Endothelial cell (in vitro differentiated cells): ENCODE data around the gene MPC1L. TPM values are rescaled to one million over a fixed set of nuclear protein-coding genes. Genes with fewer than 3 reads are reported as not detected.
"Not testable (repeated sequence)": the region's sequence is repeated elsewhere in the genome, so short reads cannot be mapped to it uniquely, and the experiment has no call there.

ENCODE experiments used
- DNase-seq: peaks from one replicate; pipeline ENCODE4 v3.0.0; 2021; ENCODE audit warnings: low spot score
- H3K27ac Mint-ChIP-seq: one replicate; pipeline ENCODE4 v1.8.0; 2021; ENCODE audit warnings: mixed read lengths, inconsistent platforms; ENCODE audit not compliant: unreplicated experiment
- H3K27me3 Mint-ChIP-seq: one replicate; pipeline ENCODE4 v1.8.0; 2021; ENCODE audit warnings: mild to moderate bottlenecking, moderate library complexity, mixed read lengths, inconsistent platforms; ENCODE audit not compliant: unreplicated experiment
- H3K36me3 Mint-ChIP-seq: one replicate; pipeline ENCODE4 v1.8.0; 2021; ENCODE audit warnings: mild to moderate bottlenecking, low read depth, mixed read lengths, inconsistent platforms; ENCODE audit not compliant: unreplicated experiment
- H3K4me1 Mint-ChIP-seq: one replicate; pipeline ENCODE4 v1.8.0; 2021; ENCODE audit warnings: mild to moderate bottlenecking, mixed read lengths, inconsistent platforms; ENCODE audit not compliant: unreplicated experiment
- H3K4me3 Mint-ChIP-seq: one replicate; pipeline ENCODE4 v1.8.0; 2021; ENCODE audit warnings: mild to moderate bottlenecking, mixed read lengths, inconsistent platforms; ENCODE audit not compliant: unreplicated experiment
- H3K9me3 Mint-ChIP-seq: one replicate; pipeline ENCODE4 v1.8.0; 2021; ENCODE audit warnings: mixed read lengths, inconsistent platforms; ENCODE audit not compliant: unreplicated experiment
- long read RNA-seq: library from polyadenylated mRNA; unstranded; transcript quantifications from one replicate; pipeline ENCODE4 v2.0.0, GENCODE V29; 2020; ENCODE audit not compliant: unreplicated experiment
- total RNA-seq: library from RNA; stranded (reverse); fragmentation: NEBNext Ultra II Directional; extraction: Animal tissue kit (Norgen Biotek cat#: 25700); gene quantifications from one replicate; pipeline ENCODE4 v1.2.1, GENCODE V29; 2021; ENCODE audit not compliant: unreplicated experiment
- TF ChIP-seq, protein P1 (sequence below): fragments of 200-600 bp; sonication (generic); IDR thresholded peaks from one replicate; pipeline ENCODE4 v1.5.0; 2021; ENCODE audit warnings: antibody characterized with exemption; ENCODE audit not compliant: unreplicated experiment

MPC1L gene
- total RNA-seq, result not detected
- long read RNA-seq, result 0 reads

DNA sequence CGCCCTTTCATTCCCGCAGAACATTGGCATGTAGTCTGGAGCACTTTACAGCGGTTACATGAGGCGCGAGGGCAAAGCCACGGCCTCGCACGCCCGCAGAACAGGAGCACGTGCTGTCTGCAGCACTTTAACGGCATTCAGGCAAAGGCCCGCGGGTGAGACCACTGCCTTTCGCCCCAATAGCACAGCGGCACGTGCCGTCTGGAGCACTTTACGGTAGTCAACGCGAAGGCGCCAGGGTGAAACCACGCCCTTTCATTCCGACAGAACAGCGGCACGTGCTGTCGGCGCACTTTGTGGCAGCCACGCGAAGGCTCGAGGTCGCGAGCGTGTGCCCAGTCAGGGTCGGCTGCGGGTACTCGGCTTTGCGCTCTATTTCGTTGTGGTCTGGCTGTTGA, at the start of gene MPC1L:
TSS of gene MPC1L (plus strand) at position 290 of the 398 bp plus-strand sequence. CDS start 138 bp downstream, outside the sequence.
- H3K4me3 Mint-ChIP-seq, result no peak within 1 kb of the TSS
- no peaks in the 10 kb centered on the region for H3K9me3 Mint-ChIP-seq
- H3K36me3 Mint-ChIP-seq, result peaks cover 4% of the 10 kb centered on the region
- no peaks in the 10 kb centered on the region for H3K4me1 Mint-ChIP-seq
- no peak within 1 kb of the TSS for H3K27ac Mint-ChIP-seq
- TF ChIP-seq, protein P1, sequence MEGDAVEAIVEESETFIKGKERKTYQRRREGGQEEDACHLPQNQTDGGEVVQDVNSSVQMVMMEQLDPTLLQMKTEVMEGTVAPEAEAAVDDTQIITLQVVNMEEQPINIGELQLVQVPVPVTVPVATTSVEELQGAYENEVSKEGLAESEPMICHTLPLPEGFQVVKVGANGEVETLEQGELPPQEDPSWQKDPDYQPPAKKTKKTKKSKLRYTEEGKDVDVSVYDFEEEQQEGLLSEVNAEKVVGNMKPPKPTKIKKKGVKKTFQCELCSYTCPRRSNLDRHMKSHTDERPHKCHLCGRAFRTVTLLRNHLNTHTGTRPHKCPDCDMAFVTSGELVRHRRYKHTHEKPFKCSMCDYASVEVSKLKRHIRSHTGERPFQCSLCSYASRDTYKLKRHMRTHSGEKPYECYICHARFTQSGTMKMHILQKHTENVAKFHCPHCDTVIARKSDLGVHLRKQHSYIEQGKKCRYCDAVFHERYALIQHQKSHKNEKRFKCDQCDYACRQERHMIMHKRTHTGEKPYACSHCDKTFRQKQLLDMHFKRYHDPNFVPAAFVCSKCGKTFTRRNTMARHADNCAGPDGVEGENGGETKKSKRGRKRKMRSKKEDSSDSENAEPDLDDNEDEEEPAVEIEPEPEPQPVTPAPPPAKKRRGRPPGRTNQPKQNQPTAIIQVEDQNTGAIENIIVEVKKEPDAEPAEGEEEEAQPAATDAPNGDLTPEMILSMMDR, result no peak
- no peaks in the 10 kb centered on the region for H3K27me3 Mint-ChIP-seq
- DNase-seq, result no peak

DNA sequence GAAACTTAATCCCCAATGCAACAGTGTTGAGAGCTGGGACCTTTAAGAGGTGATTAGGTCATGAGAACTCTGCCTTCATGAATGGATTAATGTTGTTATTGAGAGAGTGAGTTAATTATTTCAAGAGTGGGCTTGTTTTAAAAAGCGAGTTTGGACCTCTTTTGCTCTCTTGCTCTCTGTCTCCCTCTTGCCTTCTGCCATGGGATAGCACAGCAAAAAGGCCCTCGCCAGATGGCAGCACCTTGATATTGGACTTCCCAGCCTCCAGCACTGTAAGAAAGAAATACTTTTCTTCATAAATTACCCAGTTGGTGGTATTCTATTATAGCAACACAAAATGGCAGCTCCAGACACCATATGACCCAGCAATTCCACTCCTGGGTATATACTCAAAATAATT, 49.5 kb upstream of the MPC1L start:
- H3K27me3 Mint-ChIP-seq, result no peaks in the 10 kb centered on the region
- H3K27ac Mint-ChIP-seq, result no peak overlapping the region
- H3K36me3 Mint-ChIP-seq, result no peaks in the 10 kb centered on the region
- no peaks in the 10 kb centered on the region for H3K9me3 Mint-ChIP-seq
- TF ChIP-seq, protein P1, result peak; percentile 14
- no peak overlapping the region for H3K4me3 Mint-ChIP-seq
- DNase-seq, result no peak
- H3K4me1 Mint-ChIP-seq, result no peaks in the 10 kb centered on the region

DNA sequence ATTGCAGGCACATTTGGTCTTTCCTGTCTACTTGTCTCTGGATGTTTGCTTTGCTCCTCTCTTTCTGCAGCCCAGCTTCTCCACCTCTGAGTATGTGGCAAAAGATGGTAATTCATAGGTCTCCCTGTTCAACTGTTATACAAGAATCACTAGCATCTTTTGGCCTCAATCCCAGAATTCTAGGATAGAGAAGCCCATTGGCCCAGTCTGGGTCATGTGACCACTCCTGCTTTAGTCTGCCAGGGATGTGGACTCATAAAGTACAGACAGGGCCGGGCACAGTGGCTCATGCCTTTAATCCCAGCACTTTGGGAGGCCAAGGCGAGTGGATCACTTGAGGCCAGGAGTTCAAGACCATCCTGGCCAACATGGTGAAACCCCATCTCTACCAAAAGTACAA, 47.8 kb upstream of the MPC1L start:
- H3K4me1 Mint-ChIP-seq, H3K36me3 Mint-ChIP-seq, H3K9me3 Mint-ChIP-seq, DNase-seq, H3K4me3 Mint-ChIP-seq, H3K27ac Mint-ChIP-seq, H3K27me3 Mint-ChIP-seq: not testable (repeated sequence)

DNA sequence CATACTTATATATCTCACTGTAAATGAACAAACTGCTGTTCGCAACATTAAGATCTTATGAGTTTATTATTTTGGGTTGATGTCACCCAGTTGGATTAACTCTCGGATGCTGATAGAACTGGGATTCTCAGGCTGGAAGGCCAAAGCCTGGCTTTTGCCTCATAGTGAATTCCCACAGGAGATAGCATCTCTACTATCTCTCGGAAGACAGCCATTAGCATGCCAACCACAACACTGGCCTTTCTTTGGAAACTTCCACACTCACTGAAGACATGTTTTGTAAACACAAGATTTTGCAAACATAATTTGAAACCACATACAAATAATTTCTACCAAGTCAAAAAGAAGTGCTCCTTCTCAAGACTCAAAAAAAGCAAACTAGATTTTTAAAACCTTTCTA, 46.9 kb upstream of the MPC1L start:
- H3K9me3 Mint-ChIP-seq, result no peaks in the 10 kb centered on the region
- H3K36me3 Mint-ChIP-seq, result no peaks in the 10 kb centered on the region
- H3K27me3 Mint-ChIP-seq, result peaks cover 2% of the 10 kb centered on the region
- H3K27ac Mint-ChIP-seq, result no peak overlapping the region
- no peak overlapping the region for H3K4me3 Mint-ChIP-seq
- DNase-seq, result no peak
- TF ChIP-seq, protein P1, result no peak
- H3K4me1 Mint-ChIP-seq, result peaks cover 4% of the 10 kb centered on the region

DNA sequence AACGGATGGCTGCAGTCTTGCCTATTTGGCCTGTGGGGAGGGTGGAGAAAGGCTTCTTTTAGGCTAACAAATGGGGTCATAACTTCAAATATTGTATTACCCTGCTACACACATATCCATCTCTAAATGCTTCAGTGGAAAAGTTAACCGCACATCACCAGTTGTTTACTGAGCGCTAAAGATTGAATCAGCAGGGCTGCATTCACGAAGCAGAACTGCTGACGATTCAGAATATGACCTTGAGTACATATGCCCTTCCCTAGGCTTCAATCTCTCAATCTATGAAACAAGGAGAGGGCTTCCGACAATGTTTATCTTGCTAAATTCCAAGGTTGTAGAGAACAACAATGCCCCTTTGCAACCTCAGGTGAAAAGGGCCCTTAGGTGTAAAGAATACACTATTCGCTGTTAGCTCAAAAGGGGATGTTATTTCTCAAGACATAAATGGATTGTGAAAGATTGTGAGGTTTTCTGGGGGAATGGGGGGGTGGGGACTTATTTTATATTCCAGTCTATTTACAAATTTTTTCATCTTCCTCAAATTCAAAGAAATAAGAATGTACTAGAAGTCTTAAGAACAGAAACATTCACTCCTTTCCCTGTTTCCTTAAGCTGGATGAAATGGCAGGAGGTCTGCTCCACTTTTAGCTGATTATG, 45.1 kb upstream of the MPC1L start:
- H3K9me3 Mint-ChIP-seq, result no peaks in the 10 kb centered on the region
- no peaks in the 10 kb centered on the region for H3K36me3 Mint-ChIP-seq
- TF ChIP-seq, protein P1, result no peak
- no peak overlapping the region for H3K4me3 Mint-ChIP-seq
- no peak overlapping the region for H3K27ac Mint-ChIP-seq
- H3K27me3 Mint-ChIP-seq, result peaks cover 2% of the 10 kb centered on the region
- DNase-seq, result no peak
- peaks cover 4% of the 10 kb centered on the region for H3K4me1 Mint-ChIP-seq
